ENCODE data around the gene MACROH2A1. TPM values are rescaled to one million over a fixed set of nuclear protein-coding genes. Genes with fewer than 3 reads are reported as not detected.

MACROH2A1 gene
- total RNA-seq, 1 experiment from 2014 or later: 322 TPM

- H3K36me3 ChIP-seq (replicated peaks; ENCODE audit: control insufficient read depth, insufficient read depth, low read length): peaks cover 4% of the 10 kb centered on the region
- no peak overlapping the region for H3K4me3 ChIP-seq (ENCODE audit: insufficient read depth, low read depth, low read length)
- no peaks in the 10 kb centered on the region for H3K27me3 ChIP-seq (ENCODE audit: control insufficient read depth, insufficient read depth, low read length)
- no peak for DNase-seq
These were observed 16.1 kb downstream of the MACROH2A1 start for GRCh38 chr5:135382981-135383380.

DNA sequence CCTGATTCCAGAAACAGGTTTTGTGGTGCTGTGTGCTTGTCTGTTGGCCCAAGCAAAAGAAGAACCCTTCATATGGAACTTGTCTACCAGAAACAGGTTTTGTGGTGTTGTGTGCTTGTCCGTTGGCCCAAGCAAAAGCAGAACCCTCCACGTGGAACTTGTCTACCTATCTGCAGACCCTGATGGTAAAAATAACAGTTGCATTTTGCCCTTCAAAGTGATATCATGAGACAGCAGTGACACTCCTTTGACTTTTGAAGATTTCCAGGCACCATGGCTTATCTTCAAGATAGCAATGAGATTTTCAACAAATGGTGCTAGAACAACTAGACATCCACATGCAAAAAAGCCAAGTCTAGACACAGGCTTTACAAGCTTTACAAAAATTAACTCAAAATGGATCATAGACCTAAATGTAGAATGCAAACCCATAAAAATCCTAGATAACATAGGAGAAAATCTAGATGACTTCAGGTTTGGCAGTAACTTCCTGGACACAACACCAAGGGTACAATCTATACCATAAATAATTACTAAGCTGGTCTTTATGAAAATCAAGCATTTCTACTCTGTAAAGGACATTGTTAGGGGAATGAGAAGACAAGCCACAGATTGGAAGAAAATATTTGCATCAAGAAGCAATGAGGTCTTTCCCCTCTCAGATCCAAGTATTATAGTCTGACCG lies 16.8 kb downstream of the MACROH2A1 start:
- peaks cover 6% of the 10 kb centered on the region for H3K36me3 ChIP-seq (replicated peaks; ENCODE audit: control insufficient read depth, insufficient read depth, low read length)
- no peaks in the 10 kb centered on the region for H3K27me3 ChIP-seq (ENCODE audit: control insufficient read depth, insufficient read depth, low read length)
- no peak overlapping the region for H3K4me3 ChIP-seq (ENCODE audit: insufficient read depth, low read depth, low read length)
- no peak for DNase-seq

DNA sequence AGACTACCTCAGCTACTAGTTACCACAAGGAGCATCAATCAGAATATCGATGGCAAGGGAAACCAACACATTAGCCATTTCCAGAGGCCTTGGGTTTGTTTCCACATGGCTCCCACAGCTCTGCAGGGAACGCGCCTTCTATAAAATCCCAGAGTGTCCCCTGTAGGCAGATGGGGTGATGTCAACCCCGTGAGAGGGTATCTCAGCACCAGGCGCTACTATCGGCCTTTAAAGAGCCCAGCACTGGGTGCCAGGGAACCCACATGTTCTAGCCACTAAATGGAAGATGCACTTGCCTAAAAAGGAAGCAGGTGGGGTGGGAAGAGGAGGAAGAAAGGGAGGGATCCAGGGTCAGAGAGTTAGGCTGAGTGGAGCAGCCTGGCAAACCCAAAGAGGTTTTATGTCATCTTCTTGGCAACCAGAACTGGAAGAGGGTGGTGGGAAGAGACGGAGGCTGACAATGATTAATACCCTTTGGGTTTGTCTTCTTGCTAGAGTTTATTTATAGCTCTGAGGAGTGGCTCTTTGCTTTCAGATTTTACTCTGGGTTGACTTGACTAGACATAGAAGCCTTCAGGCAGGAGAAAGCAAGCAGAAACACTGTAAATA lies 19.9 kb downstream of the MACROH2A1 start:
- peaks cover 3% of the 10 kb centered on the region for H3K36me3 ChIP-seq (replicated peaks; ENCODE audit: control insufficient read depth, insufficient read depth, low read length)
- no peak for DNase-seq
- no peaks in the 10 kb centered on the region for H3K27me3 ChIP-seq (ENCODE audit: control insufficient read depth, insufficient read depth, low read length)
- H3K4me3 ChIP-seq (ENCODE audit: insufficient read depth, low read depth, low read length): no peak overlapping the region

DNA sequence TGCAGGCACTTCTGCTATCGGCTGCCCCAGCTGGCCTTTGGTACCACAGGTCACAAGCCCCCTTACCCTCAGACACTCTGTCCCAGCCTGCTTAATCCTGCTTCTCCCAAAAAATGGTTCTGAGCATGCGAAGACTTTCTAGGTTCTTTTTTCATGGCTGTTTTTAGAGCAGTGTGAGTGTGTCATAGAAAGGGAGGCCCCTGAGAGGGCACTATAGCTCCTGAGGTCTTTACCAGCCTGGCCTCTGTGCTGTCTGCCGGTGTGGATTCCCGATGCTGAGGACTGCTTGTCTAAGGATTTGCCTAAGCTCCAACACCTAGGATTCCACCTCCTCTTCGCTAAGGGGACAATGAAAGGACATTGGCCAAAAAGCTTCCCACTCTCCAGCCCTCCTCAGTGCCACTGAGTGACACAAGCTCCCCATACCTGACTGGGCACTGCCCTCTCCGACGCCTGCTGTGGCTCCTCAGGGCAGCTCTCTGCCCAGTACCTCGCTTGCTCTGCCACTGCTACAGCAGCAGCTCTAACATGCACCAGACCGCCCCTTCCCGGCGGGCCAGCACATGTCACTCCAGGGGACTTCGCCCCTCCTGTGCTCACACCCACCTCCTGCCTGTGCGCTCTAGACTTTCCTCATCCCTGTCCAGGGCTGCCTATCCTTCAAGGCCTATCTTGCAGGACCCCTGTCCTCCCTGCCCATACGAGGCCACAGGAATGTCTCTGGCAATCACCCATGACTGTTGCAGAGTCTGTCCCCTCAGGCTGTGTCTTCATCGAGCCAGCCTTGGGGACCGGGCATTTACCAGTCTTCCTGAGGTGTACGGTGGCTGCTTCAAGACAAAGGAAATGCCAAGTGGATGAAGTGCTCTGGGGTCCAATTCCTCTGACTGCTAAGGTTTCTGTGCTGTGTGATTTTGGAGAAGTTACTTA lies 21.0 kb downstream of the MACROH2A1 start:
- H3K36me3 ChIP-seq (replicated peaks; ENCODE audit: control insufficient read depth, insufficient read depth, low read length): peaks cover 3% of the 10 kb centered on the region

GRCh38 chr5:135376961-135377624 lies 21.9 kb downstream of the MACROH2A1 start:
- no peak for DNase-seq

More for the DNA sequence above, 21.0 kb downstream of the MACROH2A1 start:
- DNase-seq: no peak
- H3K27me3 ChIP-seq (ENCODE audit: control insufficient read depth, insufficient read depth, low read length): no peaks in the 10 kb centered on the region
- no peak overlapping the region for H3K4me3 ChIP-seq (ENCODE audit: insufficient read depth, low read depth, low read length)

DNA sequence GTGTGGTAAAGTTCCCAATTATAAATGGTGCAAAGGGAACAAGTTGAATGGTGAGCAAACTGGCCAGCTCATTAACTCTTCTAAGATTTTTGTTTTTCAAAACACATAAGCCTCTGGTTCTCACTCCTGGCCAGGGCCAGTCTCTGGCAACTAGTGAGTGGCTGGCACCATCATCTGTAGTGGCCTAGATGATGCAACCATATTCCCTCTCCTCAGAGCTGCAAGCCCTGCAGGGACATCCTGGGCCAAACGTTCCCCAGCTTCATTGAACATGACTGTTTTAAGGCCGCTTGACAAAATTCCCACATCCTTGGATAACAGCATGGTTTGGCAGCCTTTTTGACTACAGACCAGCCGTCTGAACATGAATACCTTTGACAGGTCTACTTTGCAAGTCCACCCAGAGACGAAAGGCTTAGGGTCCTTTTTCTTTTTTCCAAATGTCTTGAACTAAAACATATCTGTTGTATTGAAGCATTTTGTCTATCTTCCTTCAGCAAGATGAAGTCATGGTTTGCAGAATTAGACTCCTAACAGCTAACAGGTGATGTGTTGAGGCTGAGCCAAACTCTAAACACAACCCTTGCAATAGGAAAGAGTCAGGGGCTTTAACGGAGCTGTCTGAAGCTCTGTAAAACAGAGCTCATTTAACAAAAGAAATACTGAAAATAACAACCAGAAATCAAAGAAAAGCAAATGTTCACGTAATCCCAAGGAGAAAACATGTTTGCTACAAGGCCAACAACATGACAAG lies 23.8 kb downstream of the MACROH2A1 start:
- Histone ChIP-seq H3K27me3 (ENCODE audit: control insufficient read depth, insufficient read depth, low read length) (no peaks in the 10 kb centered on the region), H3K36me3 (replicated peaks; ENCODE audit: control insufficient read depth, insufficient read depth, low read length) (peaks cover 3% of the 10 kb centered on the region), H3K4me3 (ENCODE audit: insufficient read depth, low read depth, low read length) (no peak overlapping the region)
- DNase-seq: no peak

More at GRCh38 chr5:135376961-135377624, 21.9 kb downstream of the MACROH2A1 start:
- no peaks in the 10 kb centered on the region for H3K27me3 ChIP-seq (ENCODE audit: control insufficient read depth, insufficient read depth, low read length)
- H3K36me3 ChIP-seq (replicated peaks; ENCODE audit: control insufficient read depth, insufficient read depth, low read length): peaks cover 3% of the 10 kb centered on the region
- no peak overlapping the region for H3K4me3 ChIP-seq (ENCODE audit: insufficient read depth, low read depth, low read length)

GRCh38 chr5:135373736-135374515 lies 25.1 kb downstream of the MACROH2A1 start:
- no peak for DNase-seq
- H3K36me3 ChIP-seq (replicated peaks; ENCODE audit: control insufficient read depth, insufficient read depth, low read length): peaks cover 4% of the 10 kb centered on the region
- no peaks in the 10 kb centered on the region for H3K27me3 ChIP-seq (ENCODE audit: control insufficient read depth, insufficient read depth, low read length)
- H3K4me3 ChIP-seq (ENCODE audit: insufficient read depth, low read depth, low read length): no peak overlapping the region

DNA sequence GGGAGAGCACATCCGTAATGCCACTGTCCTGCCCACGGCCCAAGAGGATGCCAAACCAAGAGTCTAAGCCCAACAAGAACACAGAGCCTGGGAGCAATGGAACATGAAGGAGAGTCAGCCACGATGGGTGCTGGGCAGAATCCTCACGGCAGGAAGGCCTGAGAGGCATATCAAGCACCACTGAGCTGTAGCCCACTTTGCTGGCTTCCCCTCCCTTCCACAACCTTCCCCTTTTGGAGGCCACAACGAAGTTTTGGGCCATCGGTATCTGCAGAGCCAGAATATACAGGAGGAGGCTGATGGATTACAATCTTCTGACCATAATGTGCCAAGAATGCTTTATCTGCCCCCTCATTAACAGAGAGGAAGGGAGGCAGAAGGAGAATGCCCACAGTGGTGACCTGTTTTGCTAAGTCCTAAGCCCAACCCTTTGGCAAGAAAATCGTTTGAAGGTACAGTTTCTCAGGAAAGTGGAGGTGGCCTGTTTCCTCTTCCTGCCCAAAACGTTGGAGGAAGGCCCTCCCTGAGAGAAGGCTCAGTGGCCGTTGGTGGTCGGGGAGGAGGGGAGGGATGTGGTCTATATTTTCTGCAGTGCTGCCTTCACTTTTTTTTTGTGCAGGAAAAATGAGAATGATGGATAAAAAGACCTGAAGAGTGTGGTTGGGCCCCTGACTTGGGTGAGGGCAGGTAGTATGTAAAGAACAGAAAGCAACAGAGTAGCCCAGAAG lies 26.2 kb downstream of the MACROH2A1 start:
- H3K27me3 ChIP-seq (ENCODE audit: control insufficient read depth, insufficient read depth, low read length): no peaks in the 10 kb centered on the region
- no peak overlapping the region for H3K4me3 ChIP-seq (ENCODE audit: insufficient read depth, low read depth, low read length)
- no peak for DNase-seq
- H3K36me3 ChIP-seq (replicated peaks; ENCODE audit: control insufficient read depth, insufficient read depth, low read length): peaks cover 4% of the 10 kb centered on the region

DNA sequence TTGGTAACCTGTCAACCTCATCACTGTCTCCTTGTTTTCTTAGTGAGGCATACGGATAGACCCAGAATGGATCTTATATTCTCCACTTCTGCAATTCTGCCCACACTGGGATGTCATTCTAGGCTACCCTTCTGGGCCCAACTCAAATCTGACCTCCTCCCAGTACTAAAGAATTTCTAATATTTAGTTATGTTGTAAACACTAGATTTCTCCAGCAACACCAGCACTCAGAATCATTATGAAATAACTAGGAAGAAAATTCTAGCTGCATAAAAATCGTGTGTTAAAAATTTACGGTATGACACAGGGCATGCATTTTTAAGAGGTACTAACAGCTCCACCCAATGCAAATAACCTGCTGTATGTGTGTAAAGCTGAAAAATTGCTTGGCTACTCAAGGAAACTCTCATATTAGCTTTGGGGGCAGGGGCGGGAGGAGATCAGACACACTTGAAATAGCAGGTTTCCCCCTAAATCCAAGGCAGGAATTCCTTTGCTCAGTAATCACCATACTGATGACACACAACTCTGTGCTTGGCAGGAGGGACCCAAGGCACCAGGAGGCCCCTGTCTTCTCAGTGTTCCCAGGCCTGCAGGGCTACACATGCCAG lies 27.3 kb downstream of the MACROH2A1 start:
- Histone ChIP-seq H3K36me3 (replicated peaks; ENCODE audit: control insufficient read depth, insufficient read depth, low read length) (peaks cover 2% of the 10 kb centered on the region), H3K27me3 (ENCODE audit: control insufficient read depth, insufficient read depth, low read length) (no peaks in the 10 kb centered on the region), H3K4me3 (ENCODE audit: insufficient read depth, low read depth, low read length) (no peak overlapping the region)
- DNase-seq: no peak

GRCh38 chr5:135369952-135370351 lies 29.1 kb downstream of the MACROH2A1 start:
- Histone ChIP-seq H3K4me3 (ENCODE audit: insufficient read depth, low read depth, low read length) (no peak overlapping the region), H3K27me3 (ENCODE audit: control insufficient read depth, insufficient read depth, low read length) (no peaks in the 10 kb centered on the region), H3K36me3 (replicated peaks; ENCODE audit: control insufficient read depth, insufficient read depth, low read length) (peaks cover 2% of the 10 kb centered on the region)
- no peak for DNase-seq

- peaks cover 2% of the 10 kb centered on the region for H3K36me3 ChIP-seq (replicated peaks; ENCODE audit: control insufficient read depth, insufficient read depth, low read length)
- DNase-seq: no peak
- H3K4me3 ChIP-seq (ENCODE audit: insufficient read depth, low read depth, low read length): no peak overlapping the region
- no peaks in the 10 kb centered on the region for H3K27me3 ChIP-seq (ENCODE audit: control insufficient read depth, insufficient read depth, low read length)
These were observed 31.5 kb downstream of the MACROH2A1 start for GRCh38 chr5:135367554-135367953.

DNA sequence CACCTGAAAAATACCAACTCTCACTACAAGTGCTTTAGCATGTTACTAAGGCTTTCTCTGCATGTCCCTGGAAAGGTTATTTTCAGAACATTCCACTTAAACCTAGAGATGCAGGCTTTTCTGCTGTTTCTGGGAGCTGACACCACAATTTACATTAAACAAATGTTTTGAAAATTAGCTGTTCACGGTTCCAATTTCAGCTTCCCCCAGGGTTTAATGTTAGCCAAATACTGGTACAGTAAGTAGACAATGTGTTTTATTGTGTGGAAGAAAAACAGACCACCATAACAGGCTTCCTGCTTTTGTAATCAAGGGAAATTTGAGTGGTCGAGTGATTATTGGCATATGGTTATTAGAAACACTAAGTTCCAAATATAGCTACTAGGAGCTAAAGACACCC lies 32.0 kb downstream of the MACROH2A1 start:
- no peak overlapping the region for H3K4me3 ChIP-seq (ENCODE audit: insufficient read depth, low read depth, low read length)
- H3K27me3 ChIP-seq (ENCODE audit: control insufficient read depth, insufficient read depth, low read length): no peaks in the 10 kb centered on the region
- DNase-seq: no peak
- peaks cover 2% of the 10 kb centered on the region for H3K36me3 ChIP-seq (replicated peaks; ENCODE audit: control insufficient read depth, insufficient read depth, low read length)
